ENCODE data around the gene MAPKBP1.

Gene MAPKBP1

GRCh38 chr15:41850482-41851166 is 76.3 kb downstream of the MAPKBP1 start:
- DNase-seq: no peak

DNA sequence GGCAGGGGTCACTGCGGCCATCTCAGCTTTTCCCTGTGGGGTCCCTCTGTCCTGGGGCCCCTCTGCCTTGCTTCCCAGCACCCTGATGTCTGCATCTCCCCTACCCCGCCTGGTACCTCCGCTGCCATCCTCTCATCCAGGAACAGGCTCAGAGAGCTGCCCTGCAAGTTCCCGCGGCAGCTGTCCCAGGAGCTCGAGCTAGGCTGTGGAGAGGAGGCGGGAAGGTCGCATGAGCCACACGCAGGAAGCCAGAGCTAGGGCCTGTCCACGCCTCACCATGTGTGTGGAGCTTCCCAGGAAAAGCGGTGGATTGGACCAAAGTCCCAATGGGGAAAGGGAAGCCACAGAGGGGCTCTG is 76.9 kb downstream of the MAPKBP1 start:
- no peak for DNase-seq

DNA sequence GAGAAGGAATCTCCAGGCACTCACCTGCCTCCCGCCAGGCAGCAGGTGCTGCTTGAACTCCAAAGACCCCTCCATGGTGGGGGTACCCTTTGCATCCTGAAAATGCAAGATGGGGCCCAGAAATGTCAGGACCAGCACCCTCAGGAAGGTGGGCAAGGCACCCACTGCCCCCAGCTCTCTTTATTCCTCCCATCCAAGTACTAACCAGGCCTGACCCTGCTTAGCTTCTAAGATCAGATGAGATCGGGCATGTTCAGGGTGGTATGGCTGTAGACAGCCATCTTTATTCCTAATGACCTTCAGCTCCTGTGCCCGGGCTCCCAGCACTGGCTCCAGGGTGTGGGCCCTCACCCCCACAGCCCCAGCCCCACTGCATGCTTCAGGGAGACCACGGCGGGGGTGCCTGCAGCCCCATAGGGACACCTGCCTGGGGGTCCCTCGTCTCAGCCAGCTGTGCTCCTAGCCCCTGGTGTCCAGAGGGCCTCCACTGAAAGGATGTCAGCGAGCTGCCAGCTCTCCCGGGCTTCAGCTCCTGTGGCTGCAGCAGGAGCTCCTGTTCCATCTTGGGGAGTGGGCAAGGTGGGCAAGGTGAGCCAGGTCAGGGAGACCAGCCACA is 77.6 kb downstream of the MAPKBP1 start:
- DNase-seq: no peak

DNA sequence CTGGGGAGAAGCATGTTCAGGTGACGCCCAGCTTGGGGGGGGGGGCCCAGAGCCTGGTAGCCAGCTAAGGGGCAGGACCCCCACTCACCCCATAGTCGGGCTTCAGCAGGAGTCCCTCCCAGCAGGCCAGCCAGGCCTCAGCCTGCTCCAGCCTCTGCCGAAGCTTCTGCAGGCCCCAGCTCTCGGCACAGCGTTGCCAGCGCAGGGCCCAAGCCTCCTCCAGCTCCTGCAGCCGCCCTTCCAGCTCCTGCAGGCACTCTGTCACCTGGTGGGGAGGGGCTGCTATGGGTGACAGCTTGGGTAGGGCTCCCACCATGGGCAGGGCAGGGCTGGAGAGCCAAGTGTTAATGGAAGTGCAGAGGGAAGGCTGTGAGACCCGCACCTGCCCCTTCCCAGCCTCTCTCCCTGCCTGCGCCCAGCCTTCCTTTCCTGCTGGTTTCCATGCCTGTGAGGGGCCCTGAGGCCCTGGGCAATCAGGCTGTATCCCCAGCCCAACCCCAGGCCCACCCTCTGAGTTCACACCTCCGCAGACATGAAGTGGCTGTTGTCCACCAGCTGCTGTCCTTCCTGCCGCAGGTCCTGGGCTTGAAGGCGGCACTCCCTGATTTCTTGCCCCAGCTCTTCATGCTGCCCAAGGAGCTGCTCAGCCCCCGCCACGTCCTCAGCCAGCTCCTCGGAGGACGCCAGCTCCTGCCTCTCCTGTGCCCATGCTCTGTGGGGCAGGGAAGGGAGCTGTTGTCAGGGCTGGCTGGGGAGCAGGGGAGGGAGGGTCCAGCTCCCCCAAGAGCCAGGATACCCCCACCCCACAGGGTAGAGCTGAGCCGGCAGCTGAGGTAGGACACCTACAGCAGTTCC is 78.7 kb downstream of the MAPKBP1 start:
- no peak for DNase-seq

DNA sequence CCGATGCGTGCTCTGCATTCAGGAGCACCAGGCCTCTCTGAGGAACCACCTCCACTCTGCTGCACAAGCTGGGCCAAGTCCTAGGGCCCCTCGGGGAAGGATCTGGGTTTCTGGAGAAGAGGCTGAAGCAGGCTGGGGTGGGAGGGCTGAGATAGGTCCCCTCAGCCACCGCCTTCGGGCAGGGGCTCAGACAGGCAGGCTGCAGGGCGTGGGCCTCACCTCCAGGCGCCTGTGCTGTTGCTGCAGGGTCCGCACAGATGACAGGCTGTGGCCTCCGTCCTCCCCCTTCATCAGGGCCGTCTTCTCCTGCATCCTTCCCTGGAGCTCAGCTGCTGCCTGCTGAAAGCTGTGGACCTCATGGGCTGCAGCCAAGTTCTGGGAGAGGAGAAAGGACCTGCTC is 79.5 kb downstream of the MAPKBP1 start:
- no peak for DNase-seq

GRCh38 chr15:41854443-41854842 is 80.2 kb downstream of the MAPKBP1 start:
- no peak for DNase-seq

GRCh38 chr15:41855261-41855961 is 81.1 kb downstream of the MAPKBP1 start:
- no peak for DNase-seq

DNA sequence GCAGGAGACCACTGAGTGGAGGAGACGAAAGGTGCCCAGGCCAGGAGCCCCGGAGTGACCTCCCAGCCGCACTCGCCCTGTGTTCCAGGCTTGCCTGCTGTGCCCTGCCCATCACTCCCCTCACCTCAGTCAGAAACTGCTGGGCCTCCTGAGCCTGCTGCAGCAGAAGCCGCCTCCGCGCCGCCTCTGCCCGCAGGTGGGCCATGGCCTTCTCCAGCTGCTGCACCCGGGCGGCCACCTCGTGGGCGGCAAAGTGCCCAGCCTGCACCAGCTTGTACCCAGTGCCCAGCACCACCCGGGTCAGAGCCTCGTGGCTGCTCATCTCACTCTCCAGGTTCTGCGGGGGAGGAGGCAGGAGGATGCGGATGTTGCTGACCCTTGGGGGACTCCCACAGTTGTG is 82.0 kb downstream of the MAPKBP1 start:
- DNase-seq: no peak

- DNase-seq: no peak
Measured at GRCh38 chr15:41856716-41857115, 82.4 kb downstream of the MAPKBP1 start.

GRCh38 chr15:41857316-41857715 is 83.0 kb downstream of the MAPKBP1 start:
- DNase-seq: no peak

DNA sequence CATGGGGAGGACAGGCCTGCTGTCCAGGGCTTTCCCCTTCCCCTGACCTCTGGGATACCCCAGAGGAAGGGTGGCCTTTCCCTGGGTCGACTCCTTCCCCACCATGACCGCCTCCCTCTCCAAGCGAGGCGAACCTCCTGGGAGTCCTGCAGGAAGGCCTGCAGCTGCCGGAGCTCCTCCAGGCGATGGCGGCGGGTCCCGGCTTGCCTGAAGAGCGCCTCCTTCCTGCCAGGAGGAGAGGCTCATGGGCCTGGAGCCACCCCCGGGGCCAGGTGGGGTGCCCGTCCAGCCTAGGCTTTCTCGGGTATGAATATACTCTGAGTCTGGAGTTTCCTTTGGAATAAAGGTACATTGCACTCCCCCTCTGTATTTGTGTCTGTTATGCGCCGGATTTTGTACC is 84.5 kb downstream of the MAPKBP1 start:
- DNase-seq: no peak

GRCh38 chr15:41860049-41860828 is 86.0 kb downstream of the MAPKBP1 start:
- DNase-seq: no peak

GRCh38 chr15:41861736-41862356 is 87.6 kb downstream of the MAPKBP1 start:
- no peak for DNase-seq

DNA sequence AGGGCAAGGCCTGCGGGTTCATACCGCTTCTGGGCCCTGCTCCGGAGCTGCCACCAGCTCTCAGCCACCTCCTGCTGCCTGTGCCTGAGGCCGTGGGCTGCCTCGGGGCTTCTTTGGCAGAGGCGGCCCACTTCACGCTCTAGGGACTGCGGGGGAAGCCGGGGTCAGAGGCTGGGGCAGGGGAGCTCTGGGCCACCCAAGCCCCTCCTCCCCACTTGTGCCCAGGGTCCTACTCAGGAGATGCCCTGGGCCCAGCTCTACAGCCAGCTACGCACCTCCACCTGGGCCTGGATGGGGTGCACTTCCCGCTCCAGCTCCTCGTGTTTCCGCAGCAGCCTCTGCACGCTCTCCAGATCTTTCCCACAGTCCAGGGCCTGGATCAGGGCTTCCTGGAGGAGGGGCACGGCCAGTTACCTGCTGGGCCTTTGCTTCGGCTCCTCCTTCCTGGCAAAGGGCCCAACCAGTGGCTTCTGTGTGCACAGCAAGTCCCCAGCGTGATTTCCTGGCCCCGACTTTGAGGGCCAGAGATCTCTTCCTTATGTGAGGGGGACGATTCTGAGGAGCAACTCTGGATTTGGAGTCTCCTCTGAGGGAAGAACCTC is 88.3 kb downstream of the MAPKBP1 start:
- DNase-seq: no peak

DNA sequence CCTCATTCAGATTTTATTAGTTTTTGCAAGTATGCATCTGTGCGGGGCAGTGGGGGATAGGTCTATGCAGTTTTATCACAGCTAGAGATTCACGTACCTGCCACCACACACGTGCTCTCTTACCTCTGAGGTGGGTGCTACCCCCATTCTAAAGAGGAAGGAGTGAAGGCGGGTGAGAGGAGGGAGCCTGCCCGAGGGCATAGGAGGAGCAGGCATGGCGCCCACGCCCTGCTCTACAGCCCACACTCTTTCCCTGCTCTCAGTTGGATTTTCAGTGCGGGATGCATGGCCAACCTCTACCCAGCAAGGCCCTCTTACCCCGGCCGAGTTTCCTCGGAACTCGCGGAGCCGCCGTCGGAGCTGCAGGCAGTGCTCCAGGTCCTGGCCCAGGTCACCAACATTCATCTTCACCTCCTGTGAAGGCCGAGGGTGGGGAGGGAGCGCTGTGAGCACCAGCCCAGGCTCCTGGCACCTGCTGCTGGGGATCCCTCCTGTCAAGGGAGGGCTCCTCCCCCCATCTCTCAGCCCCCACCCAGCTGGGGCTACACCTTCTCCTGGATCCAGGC is 91.3 kb downstream of the MAPKBP1 start:
- no peak for DNase-seq

- DNase-seq: no peak
Measured at GRCh38 chr15:41866263-41866703, 92.0 kb downstream of the MAPKBP1 start.

DNA sequence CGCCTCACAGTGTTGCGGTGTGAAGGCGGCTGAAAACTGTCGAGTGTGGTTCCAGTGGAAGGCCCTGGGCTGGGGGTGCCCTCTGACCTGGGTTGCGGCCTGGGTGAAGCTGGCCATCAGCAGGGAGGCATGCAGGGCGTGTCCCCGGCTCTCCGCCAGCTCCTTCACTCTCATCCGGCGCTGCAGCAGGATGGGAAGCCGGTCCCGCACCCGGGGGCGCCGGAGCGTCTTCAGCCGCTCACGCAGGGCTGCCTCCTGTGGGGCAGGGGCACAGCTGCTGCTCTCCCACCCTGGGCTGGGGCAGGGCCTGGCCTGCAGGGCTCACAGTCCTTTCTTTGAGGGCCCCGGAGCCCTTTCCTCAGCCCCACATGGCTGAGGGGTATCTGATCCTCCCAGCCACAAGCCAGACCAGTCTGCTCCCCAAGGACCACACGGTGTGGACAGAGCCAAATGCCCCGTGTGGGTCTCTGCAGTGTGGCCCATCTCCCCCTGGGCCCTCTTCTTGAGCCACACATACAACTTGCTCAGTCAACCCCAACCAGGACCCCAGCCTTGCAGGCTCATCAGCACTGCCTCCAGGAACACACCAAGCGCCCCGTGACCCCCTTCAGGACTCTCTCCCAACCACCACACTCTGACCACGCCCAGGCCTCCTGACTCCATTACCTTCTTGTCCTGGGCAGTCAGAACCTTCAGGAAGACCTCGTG is 92.7 kb downstream of the MAPKBP1 start:
- no peak for DNase-seq

DNA sequence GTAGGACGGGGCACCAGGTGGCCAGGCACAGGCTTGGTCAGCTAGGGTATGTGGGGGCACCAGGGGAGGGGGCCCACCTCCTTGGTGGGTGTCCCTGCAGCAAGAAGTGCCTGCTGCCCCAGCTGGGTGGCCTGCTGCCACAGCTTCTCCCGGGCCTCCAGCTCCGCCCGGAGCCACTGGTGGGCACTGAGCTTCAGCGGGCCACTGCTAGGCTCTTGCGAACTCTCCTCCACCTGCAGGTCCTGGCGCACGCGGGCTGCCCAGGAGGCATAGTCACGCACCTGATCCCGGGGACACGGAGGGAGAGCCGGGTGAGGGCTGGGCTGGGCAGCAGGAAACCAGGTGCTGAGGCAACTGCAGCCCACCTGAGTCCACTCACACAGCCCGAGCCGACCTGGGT is 94.0 kb downstream of the MAPKBP1 start:
- no peak for DNase-seq

GRCh38 chr15:41869770-41870688 is 95.7 kb downstream of the MAPKBP1 start:
- no peak for DNase-seq

Measured in NCI-H526 (cell line).